Measurements from ENCODE around the gene CSRP2.
A peak's percentile ranks its signal among the peaks of the same experiment; 100 is the strongest.

Gene CSRP2

DNA sequence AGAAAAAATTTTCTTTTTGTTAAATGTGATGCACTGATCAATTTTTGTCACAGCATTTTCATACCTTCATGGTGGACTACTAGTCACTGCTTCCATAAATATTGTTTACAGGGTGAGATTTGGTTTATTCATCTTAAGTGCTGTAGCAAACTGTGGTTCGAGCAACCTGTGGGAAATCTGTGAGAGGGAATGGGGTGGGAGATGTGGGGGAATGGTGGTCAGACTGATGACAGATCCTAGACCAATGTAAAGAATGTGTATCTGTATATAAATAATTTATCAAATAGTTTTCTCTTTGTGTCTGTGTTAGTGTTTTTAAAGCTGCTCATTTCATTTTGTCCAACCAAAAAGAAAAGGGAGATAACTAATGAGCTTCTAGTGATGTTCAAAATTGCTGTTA, 26.7 kb downstream of the CSRP2 start:
- DNase-seq: no peak
- H3K9me3 Mint-ChIP-seq: peaks cover 18% of the 10 kb centered on the region
- H3K27me3 Mint-ChIP-seq (ENCODE audit: low read depth, poor library complexity): no peaks in the 10 kb centered on the region
- H3K36me3 Mint-ChIP-seq (ENCODE audit: low read depth): peaks cover 65% of the 10 kb centered on the region
- TF ChIP-seq, protein P1, sequence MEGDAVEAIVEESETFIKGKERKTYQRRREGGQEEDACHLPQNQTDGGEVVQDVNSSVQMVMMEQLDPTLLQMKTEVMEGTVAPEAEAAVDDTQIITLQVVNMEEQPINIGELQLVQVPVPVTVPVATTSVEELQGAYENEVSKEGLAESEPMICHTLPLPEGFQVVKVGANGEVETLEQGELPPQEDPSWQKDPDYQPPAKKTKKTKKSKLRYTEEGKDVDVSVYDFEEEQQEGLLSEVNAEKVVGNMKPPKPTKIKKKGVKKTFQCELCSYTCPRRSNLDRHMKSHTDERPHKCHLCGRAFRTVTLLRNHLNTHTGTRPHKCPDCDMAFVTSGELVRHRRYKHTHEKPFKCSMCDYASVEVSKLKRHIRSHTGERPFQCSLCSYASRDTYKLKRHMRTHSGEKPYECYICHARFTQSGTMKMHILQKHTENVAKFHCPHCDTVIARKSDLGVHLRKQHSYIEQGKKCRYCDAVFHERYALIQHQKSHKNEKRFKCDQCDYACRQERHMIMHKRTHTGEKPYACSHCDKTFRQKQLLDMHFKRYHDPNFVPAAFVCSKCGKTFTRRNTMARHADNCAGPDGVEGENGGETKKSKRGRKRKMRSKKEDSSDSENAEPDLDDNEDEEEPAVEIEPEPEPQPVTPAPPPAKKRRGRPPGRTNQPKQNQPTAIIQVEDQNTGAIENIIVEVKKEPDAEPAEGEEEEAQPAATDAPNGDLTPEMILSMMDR (IDR thresholded peaks at IDR 0.05): no peak
- H3K4me3 Mint-ChIP-seq: no peak overlapping the region
- no peak overlapping the region for H3K27ac Mint-ChIP-seq
- peaks cover 7% of the 10 kb centered on the region for H3K4me1 Mint-ChIP-seq

DNA sequence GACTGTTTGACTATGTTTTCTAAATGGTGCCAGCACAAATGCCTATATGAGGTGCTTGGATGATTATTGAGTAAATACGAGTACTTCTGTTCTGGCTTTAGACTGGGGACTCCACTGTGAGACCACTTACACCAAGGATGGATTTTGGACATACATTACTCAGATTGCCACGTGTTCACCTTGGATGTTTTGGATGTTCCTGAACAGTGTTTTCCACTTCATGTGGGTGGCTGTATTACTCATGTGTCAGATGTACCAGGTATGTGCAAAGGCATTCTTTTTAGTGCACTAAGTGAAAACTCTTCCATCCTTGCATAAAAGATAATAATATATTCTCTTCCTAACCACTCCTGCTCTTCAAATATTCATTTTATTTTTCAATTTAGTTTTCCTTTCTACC, 30.7 kb downstream of the CSRP2 start:
- H3K36me3 Mint-ChIP-seq (ENCODE audit: low read depth): peaks cover 33% of the 10 kb centered on the region
- DNase-seq: no peak
- H3K9me3 Mint-ChIP-seq: no peaks in the 10 kb centered on the region
- H3K4me1 Mint-ChIP-seq: peaks cover 8% of the 10 kb centered on the region
- H3K4me3 Mint-ChIP-seq: no peak overlapping the region
- TF ChIP-seq, protein P1 (IDR thresholded peaks at IDR 0.05): no peak
- H3K27me3 Mint-ChIP-seq (ENCODE audit: low read depth, poor library complexity): no peaks in the 10 kb centered on the region
- H3K27ac Mint-ChIP-seq: peak overlapping the region; percentile 4

DNA sequence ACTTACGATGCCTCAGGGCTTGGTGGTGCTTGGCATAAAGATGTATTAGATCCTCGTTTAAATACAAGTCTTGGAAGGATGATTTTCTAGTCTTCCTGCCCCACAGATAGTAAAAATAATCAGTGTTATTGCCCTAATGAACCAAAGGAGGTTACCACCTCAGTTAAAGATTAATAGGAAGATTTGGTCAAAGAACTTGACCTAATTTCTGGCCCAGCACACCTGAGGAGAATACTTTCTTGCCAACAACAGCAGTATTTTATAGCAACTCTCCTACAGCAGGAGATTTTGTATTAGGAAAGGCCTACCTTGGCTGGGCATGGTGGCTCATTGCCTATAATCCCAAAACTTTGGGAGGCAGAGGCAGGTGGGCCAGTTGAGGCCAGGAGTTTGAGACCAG, 31.6 kb downstream of the CSRP2 start:
- Mint-ChIP-seq H3K4me3 (no peak overlapping the region), H3K27ac (no peak overlapping the region), H3K36me3 (ENCODE audit: low read depth) (peaks cover 28% of the 10 kb centered on the region), H3K9me3 (no peaks in the 10 kb centered on the region), H3K27me3 (ENCODE audit: low read depth, poor library complexity) (no peaks in the 10 kb centered on the region), H3K4me1 (peaks cover 8% of the 10 kb centered on the region)
- TF ChIP-seq, protein P1 (IDR thresholded peaks at IDR 0.05): no peak
- DNase-seq: no peak

DNA sequence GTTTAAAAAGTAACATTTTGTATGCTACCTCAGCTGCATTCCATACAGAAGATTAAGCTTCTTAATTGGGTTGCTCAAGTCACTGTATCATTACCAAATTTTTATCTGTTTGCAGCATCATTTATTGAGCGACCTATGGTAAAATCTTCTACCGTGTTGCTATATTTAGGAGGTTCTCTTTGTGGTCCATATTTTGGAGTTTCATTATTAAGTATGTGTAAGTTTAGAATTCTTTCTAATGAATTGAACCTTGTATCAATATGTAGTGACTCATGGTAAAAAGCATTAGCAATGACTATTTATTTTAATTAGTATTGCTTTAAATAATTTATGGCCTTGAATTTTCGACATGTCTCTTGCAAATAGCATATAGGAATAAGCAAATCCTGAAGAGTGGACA, 42.2 kb downstream of the CSRP2 start:
- no peak for DNase-seq
- Mint-ChIP-seq H3K27me3 (ENCODE audit: low read depth, poor library complexity) (no peaks in the 10 kb centered on the region), H3K9me3 (peaks cover 12% of the 10 kb centered on the region), H3K36me3 (ENCODE audit: low read depth) (peaks cover 36% of the 10 kb centered on the region), H3K4me1 (no peaks in the 10 kb centered on the region), H3K27ac (peak overlapping the region; percentile 68), H3K4me3 (no peak overlapping the region)
- TF ChIP-seq, protein P1 (IDR thresholded peaks at IDR 0.05): no peak

DNA sequence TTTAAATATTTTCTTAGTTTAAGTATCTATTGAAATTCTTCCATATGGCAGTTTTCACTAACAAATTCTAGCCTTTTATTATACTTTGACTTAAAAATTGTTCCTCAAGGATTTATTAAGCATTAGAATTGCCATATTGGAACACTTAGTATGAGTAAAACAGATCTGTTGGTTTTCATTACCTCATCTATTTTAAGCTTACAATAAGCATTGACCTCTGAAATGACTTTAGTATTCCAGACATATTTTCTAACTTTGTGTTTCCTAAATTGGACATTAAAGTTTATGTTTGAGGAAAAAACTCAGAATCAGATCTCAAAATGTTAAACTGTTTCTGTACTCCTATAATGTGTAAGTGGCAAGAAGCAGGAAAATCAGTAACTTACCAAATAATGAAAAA, 48.4 kb downstream of the CSRP2 start:
- Mint-ChIP-seq H3K9me3 (peaks cover 22% of the 10 kb centered on the region), H3K4me1 (no peaks in the 10 kb centered on the region), H3K4me3 (no peak overlapping the region), H3K27ac (no peak overlapping the region), H3K36me3 (ENCODE audit: low read depth) (peaks cover 76% of the 10 kb centered on the region), H3K27me3 (ENCODE audit: low read depth, poor library complexity) (no peaks in the 10 kb centered on the region)
- no peak for DNase-seq
- TF ChIP-seq, protein P1 (IDR thresholded peaks at IDR 0.05): no peak

DNA sequence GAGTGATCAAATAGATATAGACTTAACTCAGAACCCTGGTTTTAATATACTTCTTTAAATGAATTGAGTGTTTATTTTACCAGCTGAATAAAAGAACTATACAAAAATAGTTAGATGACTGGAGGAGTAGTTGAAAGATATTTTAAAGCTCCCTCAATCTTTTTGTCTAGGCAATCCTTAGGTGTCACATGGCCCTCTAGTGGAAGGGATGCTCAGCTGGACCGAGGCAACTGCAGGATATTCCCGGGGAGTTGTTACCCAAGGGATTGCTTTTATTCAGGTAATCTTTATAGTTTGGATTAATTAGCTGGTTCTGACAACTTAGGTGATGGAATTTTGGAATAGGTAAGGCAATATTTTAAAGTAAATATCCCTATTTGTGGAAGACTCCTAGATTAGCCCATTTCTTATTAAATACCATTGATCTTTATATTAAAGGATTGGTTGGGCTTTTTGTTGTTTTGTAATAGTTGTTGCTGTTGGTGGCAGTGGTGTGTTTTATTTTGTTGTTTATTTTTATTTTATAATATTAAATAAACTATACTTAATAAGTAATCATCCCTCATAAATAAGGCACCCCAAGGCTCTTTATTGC, 57.8 kb downstream of the CSRP2 start:
- H3K27me3 Mint-ChIP-seq (ENCODE audit: low read depth, poor library complexity): no peaks in the 10 kb centered on the region
- DNase-seq: peak; percentile 18
- H3K27ac Mint-ChIP-seq: no peak overlapping the region
- H3K4me3 Mint-ChIP-seq: no peak overlapping the region
- peaks cover 7% of the 10 kb centered on the region for H3K36me3 Mint-ChIP-seq (ENCODE audit: low read depth)
- no peaks in the 10 kb centered on the region for H3K9me3 Mint-ChIP-seq
- TF ChIP-seq, protein P1 (IDR thresholded peaks at IDR 0.05): peak; percentile 52
- no peaks in the 10 kb centered on the region for H3K4me1 Mint-ChIP-seq
